Transverse colon (tissue), 3 donors: Measurements from ENCODE around the gene NCBP2.

Experiments
- POLR2A ChIP-seq: fragments of 450-650 bp; IDR thresholded peaks from one replicate; pipeline ENCODE4 v1.6.1; 2016; ENCODE audit warnings: antibody characterized with exemption, mild to moderate bottlenecking, moderate library complexity
- TF ChIP-seq, protein P1 (sequence below), 5 experiments: fragments of 200-600 bp in 3 of 5; fragments of 450-650 bp in 2 of 5; sonication (generic) in 3 of 5; IDR thresholded peaks; 1 replicate in 2 of 5; 2 replicates in 3 of 5; pipeline ENCODE4 v1.5.1; 2016 to 2017; ENCODE audit warnings: antibody characterized with exemption in 5 of 5, inconsistent platforms in 3 of 5, mild to moderate bottlenecking in 2 of 5, moderate library complexity in 1 of 5

DNA sequence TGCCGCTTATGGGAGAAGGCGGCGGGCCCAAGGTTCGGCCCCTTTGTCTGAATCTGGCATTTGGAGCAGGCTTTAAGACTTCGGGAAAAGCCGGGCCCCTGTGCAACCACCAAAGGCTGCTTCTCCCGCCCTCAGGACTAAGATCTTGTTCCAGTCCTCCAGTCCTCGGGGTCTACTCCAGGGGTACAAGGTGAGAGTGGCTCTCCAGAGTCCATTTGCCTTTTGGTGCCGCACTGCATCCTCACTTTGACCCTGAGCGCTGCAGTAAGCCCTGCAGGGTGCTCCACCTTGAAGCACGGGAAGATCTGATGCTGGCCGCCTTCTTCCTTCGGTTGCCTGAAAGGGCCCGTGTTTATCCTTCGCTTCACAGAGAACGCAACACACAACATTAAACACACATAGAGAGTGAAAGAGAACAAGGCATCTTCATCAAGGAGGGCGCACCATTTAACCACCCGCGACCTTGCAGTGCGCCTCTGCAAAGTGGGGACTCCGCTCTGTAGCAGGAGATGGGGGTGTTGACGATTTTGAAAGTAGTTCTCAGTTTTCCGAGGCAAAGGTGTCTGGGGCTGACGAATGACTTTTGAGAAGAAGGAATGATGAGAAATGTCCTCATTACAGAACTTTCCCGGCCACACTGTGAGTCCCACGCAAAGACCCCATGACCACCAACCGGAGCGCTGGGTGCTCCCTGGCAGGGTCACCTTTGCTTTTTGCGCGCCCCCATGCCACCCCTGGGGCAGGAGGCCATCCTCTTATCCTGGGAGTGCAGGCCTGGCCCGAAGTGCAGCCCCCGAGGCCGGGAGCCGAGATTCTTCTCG lies 25.3 kb upstream of the NCBP2 start:
- TF ChIP-seq, protein P1, sequence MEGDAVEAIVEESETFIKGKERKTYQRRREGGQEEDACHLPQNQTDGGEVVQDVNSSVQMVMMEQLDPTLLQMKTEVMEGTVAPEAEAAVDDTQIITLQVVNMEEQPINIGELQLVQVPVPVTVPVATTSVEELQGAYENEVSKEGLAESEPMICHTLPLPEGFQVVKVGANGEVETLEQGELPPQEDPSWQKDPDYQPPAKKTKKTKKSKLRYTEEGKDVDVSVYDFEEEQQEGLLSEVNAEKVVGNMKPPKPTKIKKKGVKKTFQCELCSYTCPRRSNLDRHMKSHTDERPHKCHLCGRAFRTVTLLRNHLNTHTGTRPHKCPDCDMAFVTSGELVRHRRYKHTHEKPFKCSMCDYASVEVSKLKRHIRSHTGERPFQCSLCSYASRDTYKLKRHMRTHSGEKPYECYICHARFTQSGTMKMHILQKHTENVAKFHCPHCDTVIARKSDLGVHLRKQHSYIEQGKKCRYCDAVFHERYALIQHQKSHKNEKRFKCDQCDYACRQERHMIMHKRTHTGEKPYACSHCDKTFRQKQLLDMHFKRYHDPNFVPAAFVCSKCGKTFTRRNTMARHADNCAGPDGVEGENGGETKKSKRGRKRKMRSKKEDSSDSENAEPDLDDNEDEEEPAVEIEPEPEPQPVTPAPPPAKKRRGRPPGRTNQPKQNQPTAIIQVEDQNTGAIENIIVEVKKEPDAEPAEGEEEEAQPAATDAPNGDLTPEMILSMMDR (IDR thresholded peaks at IDR 0.05) = no peak
- no peak for TF ChIP-seq POLR2A
